Measurements from ENCODE around the gene BCAS1.

DNA sequence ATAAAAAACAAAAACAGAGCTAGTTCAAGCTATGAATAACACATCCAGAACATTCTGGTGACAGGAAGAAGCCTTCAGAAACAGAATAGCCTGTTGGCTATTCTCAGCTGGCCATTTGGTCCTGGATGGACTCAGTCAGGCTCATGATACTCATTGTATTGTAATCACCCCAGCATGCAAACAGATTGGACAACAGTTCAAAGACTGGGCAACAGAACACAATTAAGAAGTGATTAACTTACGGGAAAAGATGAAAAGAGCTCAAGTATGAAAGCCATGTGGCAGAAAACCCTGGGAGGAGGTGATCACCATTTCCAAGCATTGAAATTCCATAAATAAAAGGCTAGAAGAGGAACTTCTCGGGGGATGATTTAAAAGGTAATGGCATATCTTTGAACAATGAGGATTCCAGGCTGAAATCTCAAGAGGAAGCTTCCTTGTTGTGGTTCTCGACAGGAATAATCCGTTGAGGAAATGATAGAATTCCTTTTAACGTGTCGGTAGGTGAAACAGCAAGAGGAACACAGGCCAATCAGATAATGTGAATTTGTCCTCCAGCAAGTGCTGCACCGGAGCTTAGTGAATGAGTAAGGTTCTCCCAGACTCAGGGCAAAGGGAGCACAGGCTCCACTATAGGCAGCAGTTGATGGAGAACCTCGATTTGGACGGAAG is 172.4 kb downstream of the BCAS1 start:
- no peak for TF ChIP-seq GATA2 (IDR thresholded peaks at IDR 0.05; ENCODE audit: low read depth, low read length)
- TF ChIP-seq GATA3 (IDR thresholded peaks at IDR 0.05; ENCODE audit: low read depth, low read length): no peak

Data from SH-SY5Y (cell line).